ENCODE results near the gene PSMD7.
"Not testable (repeated sequence)": the region's sequence is repeated elsewhere in the genome, so short reads cannot be mapped to it uniquely, and the experiment has no call there.

PSMD7 gene

GRCh38 chr16:74297145-74297665 lies 591 bp downstream of the PSMD7 start:
- peak; percentile 69 for DNase-seq (ENCODE audit: low spot score)

- DNase-seq (ENCODE audit: low spot score): no peak
Measured at GRCh38 chr16:74298104-74298503, 1.5 kb downstream of the PSMD7 start.

- no peak for DNase-seq (ENCODE audit: low spot score)
Measured at GRCh38 chr16:74302341-74302740, 5.7 kb downstream of the PSMD7 start.

DNA sequence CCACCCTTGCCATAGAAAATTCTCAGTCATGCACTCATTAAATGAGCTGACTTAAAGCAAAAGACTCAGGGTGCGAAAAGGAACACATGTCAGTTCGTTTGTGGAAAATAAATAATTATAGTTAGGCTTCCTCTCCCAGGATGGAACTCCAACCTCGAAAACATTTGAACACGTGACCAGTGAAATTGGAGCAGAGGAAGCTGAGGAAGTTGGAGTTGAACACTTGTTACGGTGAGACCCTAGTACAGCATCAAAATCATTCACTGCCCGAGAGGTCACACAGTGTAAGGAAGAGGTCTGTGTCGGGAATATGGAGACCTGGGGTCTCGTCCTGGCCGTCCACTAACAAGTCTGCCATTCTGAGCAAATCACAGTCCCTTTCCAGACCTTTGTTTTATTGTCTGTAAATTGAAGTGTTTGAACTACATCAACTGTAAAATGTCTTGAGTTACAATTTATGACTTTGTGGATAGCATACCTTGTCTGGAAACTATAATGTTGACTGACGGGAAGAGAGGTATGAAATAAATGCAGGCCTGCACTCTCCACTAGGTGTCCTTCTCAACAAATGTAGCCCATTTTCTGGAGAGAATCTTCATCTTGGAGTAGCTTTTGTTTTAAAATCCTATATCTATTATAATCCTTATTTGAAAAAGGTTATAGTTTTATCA lies 7.7 kb downstream of the PSMD7 start:
- DNase-seq (ENCODE audit: low spot score): no peak

DNA sequence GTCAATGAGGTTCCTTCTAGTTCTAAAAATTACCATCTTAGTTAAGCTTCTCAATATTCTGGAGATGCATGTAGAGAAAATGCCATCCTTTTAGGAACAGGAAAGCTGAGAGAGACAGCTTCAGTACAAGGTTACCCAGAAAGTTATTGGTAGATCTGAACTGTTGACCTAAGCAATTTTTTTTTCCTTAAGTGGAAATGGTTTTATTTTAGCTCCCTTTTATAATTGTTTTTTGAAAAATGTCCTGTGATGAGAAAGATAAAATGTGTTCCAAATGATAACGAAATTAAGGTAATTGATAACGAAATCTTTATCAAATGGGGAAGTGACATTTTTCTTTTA lies 8.2 kb downstream of the PSMD7 start:
- DNase-seq (ENCODE audit: low spot score): no peak

DNA sequence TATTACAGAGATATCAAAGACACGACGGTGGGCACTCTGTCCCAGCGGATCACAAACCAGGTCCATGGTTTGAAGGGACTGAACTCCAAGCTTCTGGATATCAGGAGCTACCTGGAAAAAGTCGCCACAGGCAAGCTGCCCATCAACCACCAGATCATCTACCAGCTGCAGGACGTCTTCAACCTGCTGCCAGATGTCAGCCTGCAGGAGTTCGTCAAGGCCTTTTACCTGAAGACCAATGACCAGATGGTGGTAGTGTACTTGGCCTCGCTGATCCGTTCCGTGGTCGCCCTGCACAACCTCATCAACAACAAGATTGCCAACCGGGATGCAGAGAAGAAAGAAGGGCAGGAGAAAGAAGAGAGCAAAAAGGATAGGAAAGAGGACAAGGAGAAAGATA lies 8.7 kb downstream of the PSMD7 start:
- DNase-seq (ENCODE audit: low spot score): no peak

- DNase-seq (ENCODE audit: low spot score): no peak
Measured at GRCh38 chr16:74305978-74306784, 9.6 kb downstream of the PSMD7 start.

DNA sequence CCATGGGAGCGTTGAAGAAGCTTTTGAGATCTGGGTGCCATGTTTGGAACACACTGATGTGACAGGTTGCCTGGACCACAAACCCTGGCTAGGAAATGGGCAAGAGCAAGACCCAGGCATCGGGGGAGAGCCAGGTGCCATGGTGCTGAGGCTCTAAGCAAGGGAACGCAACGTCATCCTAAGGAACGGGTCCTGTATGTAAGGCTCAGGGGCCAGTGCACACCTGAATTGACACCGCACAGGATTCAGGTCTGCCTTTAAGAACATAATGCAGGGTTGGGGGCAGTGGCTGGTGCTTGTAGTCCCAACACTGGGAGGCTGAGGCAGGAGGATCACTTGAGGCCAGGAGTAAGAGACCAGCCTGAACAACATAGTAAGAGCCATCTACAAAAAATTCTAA lies 10.8 kb downstream of the PSMD7 start:
- no peak for DNase-seq (ENCODE audit: low spot score)

- peak; percentile 68 for DNase-seq (ENCODE audit: low spot score)
Measured at GRCh38 chr16:74309789-74310781, 13.5 kb downstream of the PSMD7 start.

DNA sequence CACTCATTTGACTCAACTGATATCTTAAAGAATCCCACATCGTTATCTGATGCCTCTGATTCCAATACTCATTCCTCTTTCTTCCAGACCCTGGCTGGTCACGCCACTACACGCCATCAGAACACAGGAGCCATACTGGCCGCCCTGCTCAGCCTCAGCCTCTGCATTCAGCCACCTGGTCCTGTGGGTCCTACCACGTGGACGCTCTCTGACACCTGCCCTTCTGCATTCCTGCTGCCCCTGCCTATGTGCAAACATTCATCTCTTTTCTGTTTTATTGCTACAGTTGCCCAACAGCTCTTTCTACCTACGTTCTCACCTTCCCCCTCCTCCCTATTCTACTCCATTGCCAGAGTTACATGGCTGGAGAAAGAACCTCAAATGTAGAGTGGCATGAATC lies 18.4 kb downstream of the PSMD7 start:
- DNase-seq (ENCODE audit: low spot score): no peak

DNA sequence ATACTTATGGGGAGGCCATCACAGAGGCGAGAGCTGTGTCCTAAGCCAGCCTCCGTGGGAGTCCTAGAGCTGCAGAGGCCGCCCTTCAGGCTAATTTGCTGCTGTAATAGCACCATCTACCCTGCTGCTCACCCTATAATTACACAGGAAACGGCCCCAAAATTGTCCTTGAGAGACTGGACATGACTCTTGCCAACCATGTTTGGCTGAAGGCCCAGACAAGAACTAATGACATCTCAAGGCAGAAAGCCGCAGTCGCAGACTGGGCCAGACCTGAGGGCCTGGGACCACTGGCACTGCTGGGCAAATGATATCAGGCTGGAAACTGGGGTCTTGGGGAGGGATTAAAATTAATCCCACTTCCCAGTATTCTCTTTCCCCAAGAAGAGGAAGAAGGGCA lies 24.1 kb downstream of the PSMD7 start:
- DNase-seq (ENCODE audit: low spot score): no peak

- DNase-seq (ENCODE audit: low spot score): no peak
Measured at GRCh38 chr16:74321356-74321755, 24.7 kb downstream of the PSMD7 start.

- DNase-seq (ENCODE audit: low spot score): no peak
Measured at GRCh38 chr16:74322301-74322710, 25.7 kb downstream of the PSMD7 start.

DNA sequence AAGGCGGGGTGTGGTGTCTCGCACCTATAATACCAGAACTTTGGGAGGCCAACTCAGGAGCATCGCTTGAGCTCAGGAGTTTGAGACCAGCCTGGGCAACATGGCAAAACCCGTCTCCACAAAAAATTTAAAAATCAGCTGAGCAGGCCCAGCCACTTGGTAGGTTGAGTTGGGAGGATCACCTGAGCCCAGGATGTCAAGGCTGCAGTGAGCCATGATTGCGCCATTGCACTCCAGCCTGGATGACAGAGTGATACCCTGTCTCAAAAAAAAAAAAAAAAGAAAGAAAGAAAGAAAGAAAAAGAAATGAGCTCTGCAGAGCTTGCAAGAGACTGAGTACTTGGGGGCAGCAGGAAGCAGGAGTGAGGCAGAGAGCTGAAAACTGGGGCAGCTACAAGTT lies 28.2 kb downstream of the PSMD7 start:
- not testable (repeated sequence) for DNase-seq (ENCODE audit: low spot score)

DNA sequence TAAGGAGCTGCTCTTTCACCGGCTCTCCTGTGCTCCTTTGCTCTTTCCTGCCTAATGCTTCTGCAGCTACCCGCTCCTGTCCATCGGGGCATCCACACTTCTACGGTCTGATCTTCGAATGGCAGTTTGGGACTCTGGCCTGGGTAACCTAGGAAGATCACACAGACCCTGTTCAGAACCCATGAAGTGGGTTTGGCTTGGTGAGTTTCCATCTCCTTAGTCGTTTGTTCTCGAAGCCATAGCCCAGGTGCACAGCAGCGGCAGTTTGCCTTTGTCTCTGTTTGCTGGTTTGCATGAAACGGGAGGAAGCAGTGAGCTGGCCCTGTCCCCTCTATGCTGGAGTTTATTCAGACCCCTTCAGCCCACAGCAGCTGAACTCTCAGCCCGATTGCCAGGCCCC lies 29.0 kb downstream of the PSMD7 start:
- DNase-seq (ENCODE audit: low spot score): no peak

DNA sequence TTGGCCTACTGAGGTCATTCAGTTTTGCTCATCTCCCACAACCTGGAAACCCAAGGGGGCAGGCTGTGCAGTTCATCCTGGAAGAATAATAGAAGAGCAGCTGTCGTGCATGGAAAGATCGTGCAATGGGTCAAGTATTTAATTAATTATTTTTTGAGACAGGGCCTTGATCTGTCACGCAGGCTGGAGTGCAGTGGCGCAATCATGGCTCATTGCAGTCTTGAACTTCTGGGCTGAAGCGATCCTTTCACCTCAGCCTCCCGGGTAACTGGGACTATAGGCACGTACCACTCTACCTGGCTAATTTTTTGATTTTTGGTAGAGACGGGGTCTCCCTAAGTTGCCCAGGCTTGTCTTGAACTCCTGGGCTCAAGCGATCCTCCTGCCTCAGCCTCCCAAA lies 31.7 kb downstream of the PSMD7 start:
- DNase-seq (ENCODE audit: low spot score): not testable (repeated sequence)

DNA sequence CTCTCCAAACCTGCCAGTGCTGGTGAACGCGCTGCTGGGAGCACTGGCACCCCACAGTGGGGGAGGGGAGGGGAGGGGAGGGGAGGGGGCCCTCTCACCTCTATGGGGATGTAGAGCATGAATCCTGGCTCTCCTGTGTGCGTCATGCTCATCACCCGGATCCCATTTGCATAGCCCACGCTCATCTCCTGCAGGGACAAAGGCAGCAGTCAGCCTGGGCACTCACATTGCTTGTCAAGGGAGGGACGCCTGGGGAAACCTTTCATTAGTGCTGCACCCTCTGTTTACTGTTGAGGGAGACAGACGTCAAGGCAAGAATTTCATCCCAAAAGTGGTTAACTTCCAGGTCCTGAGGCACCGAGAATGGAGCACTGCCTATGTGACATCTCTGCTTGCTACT lies 35.9 kb downstream of the PSMD7 start:
- not testable (repeated sequence) for DNase-seq (ENCODE audit: low spot score)

GRCh38 chr16:74337506-74337905 lies 40.9 kb downstream of the PSMD7 start:
- DNase-seq (ENCODE audit: low spot score): not testable (repeated sequence)

- not testable (repeated sequence) for DNase-seq (ENCODE audit: low spot score)
Measured at GRCh38 chr16:74339226-74339625, 42.6 kb downstream of the PSMD7 start.

DNA sequence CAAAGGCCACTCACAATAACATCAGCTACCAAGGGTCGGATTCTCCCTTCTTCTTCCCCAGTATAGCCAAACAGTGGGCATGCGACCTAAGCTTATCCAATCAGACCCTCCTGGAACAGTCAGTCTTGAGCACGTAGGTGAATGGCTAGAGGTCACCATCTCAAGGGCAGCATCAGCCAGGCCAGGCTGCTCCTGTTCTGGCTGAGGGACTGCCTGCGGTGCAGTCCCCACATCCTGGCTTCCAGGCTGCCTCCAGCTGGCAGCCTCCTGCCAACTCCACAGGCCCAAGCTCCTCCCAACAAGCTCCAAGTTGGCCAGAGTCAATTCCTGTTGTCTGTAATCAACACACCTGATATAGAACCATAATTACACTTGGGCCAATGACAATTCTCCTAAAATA lies 56.4 kb downstream of the PSMD7 start:
- DNase-seq (ENCODE audit: low spot score): not testable (repeated sequence)
